ENCODE measurements around the gene TMEFF1. TPM values are rescaled to one million over a fixed set of nuclear protein-coding genes. Genes with fewer than 3 reads are reported as not detected.

The TMEFF1 gene
- total and polyA plus RNA-seq, 2 of the 8 experiments (the other 6 are each of a cell fraction or from before 2014, with no cell fraction given): 13.5 to 68.2 TPM

- TF ChIP-seq CHD7 (IDR thresholded peaks at IDR 0.05; ENCODE audit: insufficient replicate concordance, low read length): no peak
- TF ChIP-seq BCL11A (IDR thresholded peaks at IDR 0.05; ENCODE audit: low read depth in 2 of 2, low read length in 2 of 2): no peak
Measured at GRCh38 chr9:100555471-100555870, 82.5 kb downstream of the TMEFF1 start (continued).
